ENCODE measurements around the gene SCARB1.

The SCARB1 gene

DNA sequence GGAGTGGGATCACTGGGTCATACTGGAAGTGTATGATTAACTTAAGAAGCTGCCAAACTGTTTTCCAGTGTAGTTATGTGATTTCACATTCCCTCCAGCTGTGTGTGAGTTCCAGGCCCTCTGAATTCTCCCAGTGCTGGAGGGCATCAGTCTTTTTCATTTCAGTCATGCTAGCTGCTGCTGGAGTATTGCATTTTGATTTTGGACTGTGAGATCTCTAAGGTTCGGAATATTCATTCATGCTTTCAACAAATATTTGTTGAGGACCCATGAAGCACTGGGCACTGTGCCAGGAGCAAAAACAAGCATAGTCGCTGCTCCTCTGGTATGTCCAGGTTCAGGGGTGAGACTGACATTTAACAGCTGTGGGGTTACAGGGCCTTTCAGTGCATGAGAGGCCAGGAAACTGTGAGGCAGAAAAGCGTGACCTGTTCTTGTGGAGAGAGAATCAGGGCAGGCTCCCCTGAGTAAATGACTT, 133.2 kb downstream of the SCARB1 start:
- no peak for DNase-seq (ENCODE audit: low spot score)

DNA sequence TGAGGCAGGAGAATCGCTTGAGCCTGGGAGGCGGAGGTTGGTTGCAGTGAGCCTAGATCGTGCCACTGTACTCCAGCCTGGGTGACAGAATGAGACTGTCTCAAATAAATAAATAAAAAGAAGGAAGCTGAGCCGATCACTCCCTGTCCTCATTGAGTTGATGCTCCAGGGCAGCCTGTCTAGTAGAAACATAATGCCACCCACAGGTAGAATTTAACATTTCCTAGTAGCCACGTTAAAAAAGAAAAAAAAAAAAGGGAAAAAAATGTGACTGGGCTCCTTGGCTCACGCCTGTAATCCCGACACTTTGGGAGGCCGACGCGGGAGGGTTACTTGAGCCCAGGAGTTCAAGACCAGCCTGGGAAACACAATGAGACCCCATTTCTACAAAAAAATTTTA, 135.7 kb downstream of the SCARB1 start:
- DNase-seq (ENCODE audit: low spot score): no peak

DNA sequence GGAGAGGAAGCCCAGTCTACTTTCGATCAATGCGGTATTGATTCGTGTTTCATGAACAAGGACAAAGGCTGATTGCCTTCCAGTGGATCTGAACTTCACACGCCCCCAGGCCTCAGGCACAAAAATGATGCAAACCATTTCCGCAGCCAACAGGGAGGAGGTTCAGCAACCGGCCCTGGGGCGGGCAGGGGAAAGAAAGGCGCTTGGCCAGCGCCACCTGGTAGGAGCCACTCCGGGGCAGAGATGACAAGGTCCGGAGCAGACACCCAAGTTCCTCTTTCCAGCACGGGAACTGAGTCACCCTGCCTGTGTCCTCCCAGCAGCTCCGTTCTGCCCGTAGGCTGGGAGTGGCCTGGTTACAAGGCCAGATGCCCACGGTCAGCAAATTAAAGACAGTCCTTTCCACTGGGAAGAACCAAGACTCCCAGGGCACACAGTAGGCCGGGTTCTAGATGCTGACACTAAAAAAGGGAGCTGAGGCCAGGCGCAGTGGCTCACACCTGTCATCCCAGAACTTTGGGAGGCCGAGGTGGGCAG, 136.3 kb downstream of the SCARB1 start:
- DNase-seq (ENCODE audit: low spot score): no peak

Small RNA genes within 50 kb of the gene (small RNA-seq; reads per million reads assigned to genes)
- gene RNU6-927P: 0 to 0.04 reads per million in 2 experiments

Data from SK-N-DZ (cell line).